ENCODE results near the gene GPATCH8. TPM values are rescaled to one million over a fixed set of nuclear protein-coding genes. Genes with fewer than 3 reads are reported as not detected.

Gene GPATCH8
- polyA plus RNA-seq, 1 donor (not counting 4 experiments of a cell fraction or from before 2014, with no cell fraction given) = 15.1 TPM

- Histone ChIP-seq H3K4me3 (ENCODE audit: control insufficient read depth in 2 of 3, extremely low read depth in 1 of 3, insufficient read depth in 2 of 3, low read depth in 1 of 3, low read length in 3 of 3) (peak overlapping the region in 1 of 3 experiments; percentile 31), H4K20me1 (ENCODE audit: control insufficient read depth, extremely low read depth, insufficient read depth, low read length) (no peaks in the 10 kb centered on the region), H3K9me3 (ENCODE audit: control insufficient read depth, low read depth, low read length) (no peaks in the 10 kb centered on the region), H2AFZ (ENCODE audit: control insufficient read depth, low read length) (no peak overlapping the region), H3K4me1 (ENCODE audit: control insufficient read depth, extremely low read depth, insufficient read depth, low read length) (peaks cover 33% of the 10 kb centered on the region), H3K4me2 (ENCODE audit: control insufficient read depth, extremely low read depth, insufficient read depth, low read depth, low read length) (peak overlapping the region; percentile 45), H3K9me1 (ENCODE audit: control insufficient read depth, extremely low read depth, insufficient read depth, low read length) (no peaks in the 10 kb centered on the region), H3K36me3 (ENCODE audit: control insufficient read depth in 2 of 2, extremely low read depth in 1 of 2, insufficient read depth in 2 of 2, low read length in 2 of 2) (peaks cover 25 to 33% of the 10 kb centered on the region in 2 experiments), H3K27ac (ENCODE audit: control insufficient read depth, insufficient read depth, low read length) (peak overlapping the region; percentile 74), H3K9ac (ENCODE audit: control insufficient read depth, extremely low read depth, insufficient read depth, low read length) (peak overlapping the region; percentile 35), H3K27me3 (ENCODE audit: control insufficient read depth, extremely low read depth, insufficient read depth, low read length) (no peaks in the 10 kb centered on the region), H3K79me2 (ENCODE audit: control insufficient read depth, insufficient read depth, low read length) (peaks cover 15% of the 10 kb centered on the region)
- no peak for TF ChIP-seq EZH2 (IDR thresholded peaks at IDR 0.05; ENCODE audit: low read length)
- TF ChIP-seq CTCF (optimal IDR thresholded peaks at IDR 0.05 in 1 of 3, IDR thresholded peaks at IDR 0.05 in 1 of 3, conservative IDR thresholded peaks at IDR 0.05 in 1 of 3; ENCODE audit: extremely low read depth in 1 of 3, insufficient read depth in 2 of 3, low read length in 3 of 3) = no peak
- DNase-seq (ENCODE audit: low read depth, low spot score) (no peak), FAIRE-seq (no peak)
- dilution Hi-C loops (cut with MboI; ENCODE audit: extremely low pct_ligation_motif_present, low sequenced_read_pairs) = no loop called here
These were observed 154.2 kb downstream of the GPATCH8 start for GRCh38 chr17:44348988-44349364.

GRCh38 chr17:44348234-44348987, 154.8 kb downstream of the GPATCH8 start:
- H3K36me3 ChIP-seq (ENCODE audit: control insufficient read depth in 2 of 2, extremely low read depth in 1 of 2, insufficient read depth in 2 of 2, low read length in 2 of 2) = peaks cover 25 to 33% of the 10 kb centered on the region in 2 experiments
- H3K27ac ChIP-seq (ENCODE audit: control insufficient read depth, insufficient read depth, low read length) = peak overlapping the region; percentile 74
- peak overlapping the region; percentile 45 for H3K4me2 ChIP-seq (ENCODE audit: control insufficient read depth, extremely low read depth, insufficient read depth, low read depth, low read length)
- H3K79me2 ChIP-seq (ENCODE audit: control insufficient read depth, insufficient read depth, low read length) = peaks cover 15% of the 10 kb centered on the region
- H3K4me1 ChIP-seq (ENCODE audit: control insufficient read depth, extremely low read depth, insufficient read depth, low read length) = peaks cover 36% of the 10 kb centered on the region
- peak overlapping the region in 1 of 3 experiments; percentile 31 for H3K4me3 ChIP-seq (ENCODE audit: control insufficient read depth in 2 of 3, extremely low read depth in 1 of 3, insufficient read depth in 2 of 3, low read depth in 1 of 3, low read length in 3 of 3)
- TF ChIP-seq EZH2 (IDR thresholded peaks at IDR 0.05; ENCODE audit: low read length) = no peak
- TF ChIP-seq CTCF (optimal IDR thresholded peaks at IDR 0.05 in 1 of 3, IDR thresholded peaks at IDR 0.05 in 1 of 3, conservative IDR thresholded peaks at IDR 0.05 in 1 of 3; ENCODE audit: extremely low read depth in 1 of 3, insufficient read depth in 2 of 3, low read length in 3 of 3) = no peak
- FAIRE-seq = peak; percentile 89
- H3K27me3 ChIP-seq (ENCODE audit: control insufficient read depth, extremely low read depth, insufficient read depth, low read length) = no peaks in the 10 kb centered on the region
- peak; percentile 88 for DNase-seq (ENCODE audit: low read depth, low spot score)
- H3K9me3 ChIP-seq (ENCODE audit: control insufficient read depth, low read depth, low read length) = no peaks in the 10 kb centered on the region
- no peaks in the 10 kb centered on the region for H3K9me1 ChIP-seq (ENCODE audit: control insufficient read depth, extremely low read depth, insufficient read depth, low read length)
- H3K9ac ChIP-seq (ENCODE audit: control insufficient read depth, extremely low read depth, insufficient read depth, low read length) = peak overlapping the region; percentile 59
- H4K20me1 ChIP-seq (ENCODE audit: control insufficient read depth, extremely low read depth, insufficient read depth, low read length) = no peaks in the 10 kb centered on the region
- dilution Hi-C loops (cut with MboI; ENCODE audit: extremely low pct_ligation_motif_present, low sequenced_read_pairs) = no loop called here
- no peak overlapping the region for H2AFZ ChIP-seq (ENCODE audit: control insufficient read depth, low read length)

Small RNA genes within 50 kb of the gene (small RNA-seq; reads per million reads assigned to genes)
- 0 reads per million in 3 experiments for gene RN7SL258P (ENCODE audit: insufficient read length in 3 of 3, low read depth in 3 of 3, low replicate concordance in 1 of 3)

Other genes starting within 250 kb of the GPATCH8 start
- 0.06 TPM in 1 of 3 replicates, not detected in the others for gene SLC4A1, start 235.3 kb downstream of the GPATCH8 start, polyA plus RNA-seq
- gene RUNDC3A, start 194.8 kb downstream of the GPATCH8 start, polyA plus RNA-seq = 1.1 to 3.7 TPM (median 1.6 TPM) in 3 replicates
- gene SLC25A39, start 178.6 kb downstream of the GPATCH8 start, polyA plus RNA-seq = 108 to 170 TPM (median 149 TPM) in 3 replicates
- 179 to 316 TPM (median 274 TPM) in 3 replicates for gene GRN, start 158.1 kb downstream of the GPATCH8 start, polyA plus RNA-seq
- 0.35 to 0.95 TPM (median 0.37 TPM) in 3 replicates for gene FAM171A2, start 139.6 kb downstream of the GPATCH8 start, polyA plus RNA-seq
- 0.06 TPM in 1 of 3 replicates, not detected in the others for gene ITGA2B, start 113.8 kb downstream of the GPATCH8 start, polyA plus RNA-seq
- gene FZD2, start 54.1 kb upstream of the GPATCH8 start, polyA plus RNA-seq = 2.6 to 4.6 TPM (median 2.7 TPM) in 3 replicates
- 0.03 to 0.06 TPM (median 0.04 TPM) in 3 replicates for gene MEIOC, start 153.1 kb upstream of the GPATCH8 start, polyA plus RNA-seq
- gene CCDC43, start 186.4 kb upstream of the GPATCH8 start, polyA plus RNA-seq = 12.3 to 23.0 TPM (median 22.8 TPM) in 3 replicates
- 2.8 to 5.2 TPM (median 4.0 TPM) in 3 replicates for gene DBF4B, start 205.3 kb upstream of the GPATCH8 start, polyA plus RNA-seq

Data from keratinocyte (primary cell).